ENCODE measurements around the gene DPP4.
A peak's percentile ranks its signal among the peaks of the same experiment; 100 is the strongest.

The DPP4 gene

DNA sequence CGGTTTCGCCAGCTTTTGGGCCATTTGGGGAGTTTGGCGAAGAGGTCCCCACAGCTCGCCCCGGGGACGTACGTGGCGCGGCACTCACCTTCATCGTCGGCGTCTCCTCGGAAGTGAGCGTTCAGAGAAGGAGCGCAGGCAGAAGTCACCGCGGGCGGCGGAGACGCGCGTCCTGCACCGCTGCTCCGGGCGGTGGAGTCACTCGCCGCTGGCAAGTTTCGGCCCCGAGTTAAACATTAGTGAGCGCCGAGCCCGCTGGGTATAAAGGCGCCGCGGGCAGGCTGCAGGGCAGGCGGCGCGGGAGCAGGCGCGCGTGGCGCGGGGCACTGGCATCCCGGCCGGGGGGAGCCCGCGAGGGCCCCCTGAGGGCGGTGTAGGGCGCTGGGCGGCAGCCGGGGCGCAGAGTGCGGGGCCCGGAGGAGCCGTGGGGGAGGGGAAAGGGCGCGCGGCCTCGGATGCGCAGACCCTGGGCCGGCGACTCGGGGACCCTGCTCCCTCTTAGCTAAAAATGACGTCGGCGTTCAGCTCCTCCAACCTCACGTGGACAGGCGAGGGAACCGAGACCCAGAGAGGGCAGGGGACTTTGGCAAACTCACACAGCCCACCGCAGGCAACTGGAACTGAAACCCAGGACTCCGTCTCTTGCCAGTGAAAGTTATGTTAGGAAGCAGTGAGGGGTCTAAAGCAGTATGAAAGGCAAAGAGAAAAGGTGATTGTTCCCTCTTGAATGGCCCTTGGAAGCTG is at the start of gene DPP4:
Gene DPP4, minus strand, starts transcription at position 328 of the 744 bp plus-strand sequence. Its CDS starts 234 bp downstream, at position 94.
- DNase-seq (ENCODE audit: low read depth), result peak; percentile 7

DNA sequence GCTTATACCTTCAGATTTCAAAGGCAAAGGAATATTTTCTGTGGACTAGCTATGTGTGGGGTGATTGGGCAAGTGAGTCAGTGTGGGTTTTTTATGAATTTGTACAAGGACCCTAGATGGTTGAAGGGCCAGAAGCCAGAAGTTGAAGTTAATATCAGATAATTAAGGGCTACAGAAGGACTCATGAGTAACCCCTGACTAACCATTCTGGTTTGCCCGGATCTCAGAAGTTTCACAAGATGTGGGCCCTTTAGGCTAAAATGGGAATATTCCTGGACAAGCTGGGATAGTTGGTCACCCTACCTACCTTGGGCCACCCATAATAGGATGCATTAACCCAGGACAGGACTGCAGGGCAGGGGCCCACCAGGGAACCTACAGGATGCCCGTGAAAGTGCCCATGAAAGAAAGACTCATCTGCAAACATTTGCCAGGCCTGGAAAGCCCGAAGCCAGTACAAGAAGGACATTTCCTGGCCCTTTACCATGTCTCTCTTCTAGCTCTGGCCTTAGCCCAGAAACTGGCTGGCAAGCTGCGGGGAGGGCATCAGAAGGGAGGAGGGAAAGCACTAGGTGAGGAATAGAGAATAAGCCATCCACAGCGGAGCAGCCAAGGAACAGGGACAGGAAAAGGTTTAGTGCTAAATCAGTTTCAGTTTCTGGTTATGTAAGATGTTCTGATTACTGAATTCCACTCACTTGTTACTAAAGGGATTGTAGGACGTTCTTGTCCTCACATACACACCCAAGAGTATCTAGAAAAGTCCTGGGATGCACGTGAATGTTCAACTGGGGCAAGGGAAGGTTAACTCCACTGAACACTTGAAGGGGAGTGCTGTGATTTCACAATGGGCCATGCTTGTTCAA is 44.4 kb upstream of the DPP4 start:
- no peak for DNase-seq (ENCODE audit: low read depth)

DNA sequence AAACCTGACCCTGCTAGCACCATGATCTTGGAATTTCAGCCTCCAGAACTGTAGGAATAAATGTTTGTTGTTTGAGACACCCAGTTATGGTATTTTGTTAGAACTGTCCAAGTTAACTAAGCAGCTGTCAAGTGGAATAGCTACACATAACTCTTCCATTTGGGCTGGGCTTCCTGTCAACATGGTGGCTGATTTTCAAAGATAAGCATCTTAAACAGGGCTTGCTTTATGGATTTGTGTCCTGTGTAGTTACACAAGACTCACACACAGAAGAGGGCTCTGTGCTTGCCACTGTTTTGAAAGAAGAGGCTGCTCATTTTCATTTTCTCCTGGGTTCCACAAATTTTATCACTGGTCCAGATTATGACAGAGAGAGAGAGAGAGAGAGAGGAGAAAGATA is 42.3 kb upstream of the DPP4 start:
- DNase-seq (ENCODE audit: low read depth), result no peak

DNA sequence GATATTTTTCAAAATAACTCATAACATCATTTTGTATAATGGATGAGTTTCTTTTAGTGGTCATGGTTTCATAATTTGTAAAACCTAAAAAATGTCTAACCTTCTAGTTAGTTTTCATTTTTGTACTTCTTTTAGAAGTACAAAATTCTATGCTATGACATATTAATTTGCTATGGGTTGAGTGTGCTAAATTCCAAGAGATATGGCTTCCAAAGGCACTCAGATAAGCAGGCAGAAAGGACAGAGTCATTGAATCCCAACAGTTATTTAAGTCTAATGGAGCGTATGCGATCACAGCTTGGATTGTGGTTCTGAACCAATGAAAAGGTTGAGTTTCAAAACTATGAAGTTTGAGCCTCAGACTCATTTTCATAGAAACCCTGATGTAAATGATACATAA is 41.1 kb upstream of the DPP4 start:
- no peak for DNase-seq (ENCODE audit: low read depth)

DNA sequence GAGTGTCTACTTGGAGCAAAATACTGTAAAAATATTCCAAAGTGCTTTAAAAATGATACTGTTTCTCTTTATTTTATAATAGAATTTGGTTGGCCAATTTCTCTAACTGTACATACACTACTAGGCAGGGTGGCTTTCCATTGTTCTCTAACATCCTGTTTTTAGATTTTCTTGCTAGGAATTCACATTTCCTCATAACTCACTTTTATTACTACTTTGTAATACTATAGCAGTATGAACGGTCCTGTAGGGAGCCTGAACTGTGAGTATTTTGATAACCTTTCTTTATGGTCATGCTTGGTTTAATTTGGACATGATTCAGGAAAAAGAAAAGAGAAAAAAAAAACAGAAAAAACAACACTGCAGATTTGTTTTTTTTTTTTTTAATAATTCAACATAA is 40.3 kb upstream of the DPP4 start:
- no peak for DNase-seq (ENCODE audit: low read depth)

DNA sequence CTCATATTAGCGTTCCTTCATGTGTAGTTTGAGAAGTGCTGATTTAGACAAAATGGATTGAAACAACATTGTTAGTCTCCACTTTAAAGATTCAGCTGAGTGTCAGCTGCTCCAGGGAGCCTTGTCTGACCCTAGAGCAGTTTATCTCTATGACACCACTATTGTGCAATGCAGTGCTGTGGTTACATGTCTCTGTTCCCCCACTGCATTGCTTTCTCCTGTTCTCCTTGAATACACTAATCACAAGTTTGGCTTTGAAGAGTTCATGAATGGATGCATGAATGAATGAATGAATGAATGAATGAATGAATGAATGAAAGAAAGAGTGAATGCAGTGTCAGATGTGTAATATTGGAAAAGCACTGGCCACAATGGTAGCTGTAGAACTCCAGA is 39.8 kb upstream of the DPP4 start:
- no peak for DNase-seq (ENCODE audit: low read depth)

DNA sequence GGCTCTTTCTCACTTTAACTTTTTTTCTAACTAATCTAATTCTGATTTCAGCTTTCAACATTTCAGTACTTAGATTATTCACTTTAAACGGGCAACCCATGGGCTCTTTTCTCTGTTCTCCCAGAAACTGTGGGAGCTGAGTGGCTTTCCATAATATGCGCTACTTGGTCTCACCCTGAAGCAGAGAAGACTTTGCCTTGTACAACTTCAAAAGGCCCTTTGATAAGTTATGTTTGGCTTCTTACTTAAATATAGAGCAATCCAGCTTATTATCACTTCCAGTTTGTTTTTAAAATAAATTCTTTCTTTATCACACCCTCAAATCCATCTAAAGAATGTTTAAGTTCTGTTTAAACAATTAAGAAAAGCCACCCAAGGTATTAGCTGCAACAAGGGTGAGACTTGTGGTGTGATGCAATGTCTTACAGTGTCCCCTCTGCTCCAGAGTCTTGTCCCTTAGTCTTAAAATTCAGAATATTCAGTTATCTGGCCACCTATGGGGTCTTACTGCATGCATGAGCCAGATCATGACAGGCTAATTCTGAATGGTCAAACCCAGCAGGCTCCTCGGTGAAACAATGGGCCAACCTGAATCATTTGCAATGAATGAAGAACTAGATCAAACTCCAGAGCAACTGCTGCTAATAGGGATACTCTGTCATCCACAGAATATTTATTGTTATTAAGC is 39.2 kb upstream of the DPP4 start:
- no peak for DNase-seq (ENCODE audit: low read depth)

DNA sequence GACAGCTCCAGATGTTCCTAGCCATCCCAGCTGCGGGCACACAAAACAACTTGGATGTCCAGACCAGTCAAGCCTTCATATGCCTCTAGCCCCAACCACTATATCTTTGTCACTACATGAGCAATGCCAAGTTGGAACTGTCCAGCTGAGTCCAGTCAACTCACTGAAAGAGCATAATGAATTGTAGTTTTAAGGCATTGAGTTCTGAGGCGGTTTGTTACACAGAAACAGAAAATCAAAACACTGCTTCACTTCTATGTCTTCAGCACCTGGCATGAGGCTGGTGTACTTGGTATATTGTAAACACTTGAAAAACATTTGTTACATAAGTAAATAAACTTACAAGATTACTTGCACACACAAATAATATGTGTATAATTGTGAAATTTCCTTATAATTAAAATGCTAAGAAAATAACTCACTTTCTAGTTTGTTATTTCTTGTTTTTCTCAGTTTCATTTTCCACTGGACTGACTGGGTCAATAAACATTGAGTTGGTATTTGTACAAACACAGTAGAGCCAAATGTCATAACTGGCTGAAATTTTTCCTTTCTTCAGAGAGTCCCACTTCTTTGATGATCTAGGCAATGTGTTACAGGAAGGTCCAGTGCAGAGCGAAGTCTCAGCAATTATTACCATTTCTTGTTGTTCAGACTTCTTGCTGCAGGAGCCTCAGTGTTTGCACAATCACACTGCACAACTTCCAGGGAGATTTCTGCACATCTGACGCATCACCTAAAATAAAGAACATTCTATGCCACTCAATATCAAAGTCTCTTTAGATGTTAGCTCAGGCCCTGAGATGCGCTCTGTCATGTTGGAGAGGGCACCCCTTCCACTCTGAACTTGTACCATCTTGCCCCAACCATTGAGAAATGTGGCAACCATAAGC is 38.2 kb upstream of the DPP4 start:
- DNase-seq (ENCODE audit: low read depth), result no peak

DNA sequence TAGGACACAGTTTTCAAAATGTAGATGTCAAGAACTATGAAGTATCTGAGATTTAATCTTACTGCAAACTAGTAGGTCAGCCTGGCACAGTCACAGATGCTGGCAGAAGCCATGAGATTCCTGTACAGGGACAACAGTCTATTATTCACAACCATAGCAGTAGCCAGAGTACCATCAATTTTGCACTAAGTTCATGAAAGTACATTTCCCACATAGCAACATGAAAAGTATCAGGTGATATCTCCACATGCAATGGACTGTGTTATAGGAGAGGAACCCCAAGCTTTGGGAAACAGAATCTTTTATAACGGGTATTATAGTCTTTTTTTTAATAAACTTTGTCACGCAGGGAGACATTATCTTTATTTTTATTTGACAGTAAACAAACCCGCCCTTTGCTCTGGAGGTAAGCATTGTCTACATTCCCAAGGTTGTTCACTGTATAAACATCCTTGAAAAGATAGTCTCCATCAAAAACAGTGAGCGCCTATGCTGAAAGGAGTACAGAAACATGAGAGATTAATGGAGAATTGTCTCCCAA is 33.4 kb upstream of the DPP4 start:
- DNase-seq (ENCODE audit: low read depth), result no peak

DNA sequence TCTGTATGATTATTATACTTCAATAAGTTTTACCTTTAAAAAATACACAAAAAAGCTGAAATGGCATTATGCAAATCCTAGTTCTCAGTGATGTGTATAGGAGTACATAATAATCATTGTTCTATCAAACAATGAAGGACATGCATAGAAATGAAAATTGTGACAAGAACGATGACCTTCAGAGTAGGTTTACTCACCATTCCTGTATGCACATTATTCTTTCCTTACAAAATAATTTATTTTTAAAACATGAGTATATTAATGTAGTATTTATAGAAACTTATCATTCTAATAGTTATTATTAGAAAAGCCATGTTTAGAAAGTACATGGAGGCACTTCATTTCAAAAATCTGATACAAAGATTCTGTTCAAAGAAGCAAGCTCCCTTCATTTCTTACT is 32.7 kb upstream of the DPP4 start:
- DNase-seq (ENCODE audit: low read depth), result no peak

DNA sequence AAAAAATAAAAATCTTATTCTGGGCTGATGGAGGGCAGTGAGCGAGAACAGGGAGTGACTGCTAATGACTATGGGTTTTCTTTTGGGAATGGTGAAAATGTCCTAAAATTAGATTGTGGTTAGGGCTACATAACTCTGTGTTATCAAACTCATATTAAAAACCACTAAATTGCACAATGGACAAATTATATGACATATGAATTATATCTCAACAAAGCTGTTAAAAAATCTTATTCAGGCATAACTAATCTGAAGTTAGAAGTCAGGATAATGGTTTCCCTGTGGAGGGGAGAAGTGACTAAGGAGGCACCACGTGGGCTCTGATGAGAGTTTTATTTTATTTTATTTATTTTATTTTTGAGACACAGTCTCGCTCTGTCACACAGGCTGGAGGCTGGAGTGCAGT is 32.1 kb upstream of the DPP4 start:
- DNase-seq (ENCODE audit: low read depth), result no peak

DNA sequence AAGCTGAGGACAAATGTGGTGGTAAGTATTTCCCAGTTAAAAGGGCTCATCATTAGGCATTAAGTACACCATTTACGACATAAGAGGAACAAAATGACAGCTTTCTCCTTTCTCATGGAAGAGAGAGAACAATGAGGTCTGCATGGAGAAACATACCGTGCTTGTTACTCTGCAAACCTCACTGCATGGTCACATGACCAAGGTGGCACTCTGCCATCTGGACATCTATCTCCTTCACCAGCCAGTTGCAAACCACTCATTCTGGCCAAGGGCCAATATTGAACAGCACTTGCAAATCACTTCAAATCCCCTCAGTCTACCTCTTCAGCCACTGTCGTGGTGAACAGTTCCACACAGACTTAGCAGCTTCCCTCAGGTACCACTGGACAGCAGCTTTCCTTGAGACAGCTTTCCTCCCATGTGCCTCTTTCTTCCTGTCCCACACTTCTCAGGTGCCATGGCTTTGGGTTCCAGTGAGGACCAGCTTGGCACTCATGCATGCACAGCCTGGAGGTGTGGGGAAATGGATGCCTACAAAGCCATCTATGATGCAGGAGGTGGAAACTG is 29.5 kb upstream of the DPP4 start:
- DNase-seq (ENCODE audit: low read depth), result no peak

DNA sequence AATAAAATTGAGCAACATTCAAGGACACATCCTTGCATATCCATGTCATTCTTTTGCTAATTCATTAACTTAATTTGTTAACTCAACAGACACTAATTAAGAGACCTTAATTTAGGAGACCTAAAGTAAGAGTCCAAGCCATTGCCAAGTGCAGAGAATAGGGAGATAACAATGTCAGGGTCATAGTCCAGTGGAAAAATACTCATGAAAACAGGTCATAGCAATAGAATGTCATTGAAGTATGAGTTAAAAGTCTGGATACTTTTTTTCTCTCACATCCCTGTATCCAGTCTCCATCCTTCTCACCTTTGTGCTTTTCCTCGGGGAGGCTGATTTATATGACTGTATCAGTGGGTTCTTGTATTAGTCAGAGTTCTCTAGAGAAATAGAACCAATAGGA is 26.6 kb upstream of the DPP4 start:
- DNase-seq (ENCODE audit: low read depth), result no peak

DNA sequence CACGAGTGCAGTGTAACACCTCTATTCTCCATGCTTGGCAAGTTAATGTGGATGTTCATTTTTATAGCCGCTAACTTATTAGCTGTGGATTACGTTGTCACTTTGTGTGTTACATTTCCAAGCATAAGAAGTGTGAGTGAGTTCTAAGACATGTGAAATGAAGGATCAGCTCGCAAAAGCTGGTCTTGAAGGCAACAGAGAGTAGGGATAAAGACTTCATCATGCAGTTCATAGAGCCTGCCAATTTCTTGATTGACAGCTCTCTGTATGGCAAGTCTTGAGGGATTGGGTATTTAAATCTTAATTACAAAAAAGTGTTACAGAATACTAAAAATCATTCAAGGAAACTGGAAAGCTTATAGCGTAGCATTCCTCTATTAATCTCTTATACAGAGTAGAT is 25.8 kb upstream of the DPP4 start:
- no peak for DNase-seq (ENCODE audit: low read depth)

DNA sequence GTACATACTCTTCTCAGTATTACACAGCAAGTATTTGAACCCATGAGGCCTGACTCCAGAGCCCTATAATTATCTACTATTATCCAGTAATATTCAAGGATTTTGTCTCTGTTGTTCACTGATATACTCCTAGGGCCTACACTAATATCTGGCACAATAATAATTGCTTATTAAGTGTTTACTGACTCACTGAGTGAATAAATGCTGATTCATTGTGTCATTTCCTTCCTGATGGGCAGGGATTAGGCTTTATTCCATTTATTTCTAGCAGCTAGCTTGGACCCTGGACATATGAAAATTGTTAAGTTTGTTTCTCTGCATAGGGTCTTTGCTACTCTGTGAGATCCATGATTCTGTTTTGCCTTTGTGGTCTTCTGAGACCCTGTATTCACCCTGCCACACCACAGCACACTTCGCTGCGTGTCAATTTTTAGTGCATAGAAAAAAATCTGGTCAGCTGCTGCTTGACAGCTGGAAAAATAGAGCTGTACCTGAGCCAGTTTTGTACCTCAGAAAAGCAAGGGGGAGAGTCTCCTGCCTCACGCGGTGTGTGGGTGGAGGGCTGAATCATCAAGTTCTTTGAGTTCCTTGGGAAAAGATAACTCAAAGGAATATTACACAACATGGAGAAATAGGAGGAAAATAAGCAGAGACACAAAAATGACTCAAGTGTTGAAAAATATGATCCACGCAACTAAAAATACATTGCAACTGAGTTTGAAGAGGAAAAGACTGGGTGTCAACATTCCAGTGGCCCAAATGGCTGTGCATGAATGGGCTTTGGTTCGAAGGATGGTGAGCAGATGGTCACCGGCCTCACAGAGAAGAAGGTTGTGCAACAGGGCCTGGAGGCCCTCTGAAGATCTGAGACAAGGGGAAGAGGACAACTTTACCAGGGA is 18.9 kb upstream of the DPP4 start:
- DNase-seq (ENCODE audit: low read depth), result no peak

DNA sequence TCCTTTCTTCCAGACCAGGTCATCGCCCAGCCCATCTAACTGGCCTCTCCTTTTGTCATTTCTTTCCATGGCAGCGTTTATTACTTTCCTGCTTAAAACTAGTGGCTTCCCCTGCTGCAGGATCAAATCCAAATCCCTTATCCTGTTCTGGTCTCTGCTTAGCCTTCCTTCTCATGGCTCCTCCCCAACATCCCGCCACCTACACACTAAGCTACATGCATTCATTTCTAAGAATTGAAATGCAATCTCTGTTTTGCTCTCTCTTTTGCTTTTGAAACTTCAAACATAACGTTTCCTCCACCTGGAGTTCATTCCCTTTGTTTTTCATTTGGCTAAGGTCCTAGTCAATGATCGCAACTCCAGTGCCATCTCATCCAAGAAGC is 18.0 kb upstream of the DPP4 start:
- no peak for DNase-seq (ENCODE audit: low read depth)

DNA sequence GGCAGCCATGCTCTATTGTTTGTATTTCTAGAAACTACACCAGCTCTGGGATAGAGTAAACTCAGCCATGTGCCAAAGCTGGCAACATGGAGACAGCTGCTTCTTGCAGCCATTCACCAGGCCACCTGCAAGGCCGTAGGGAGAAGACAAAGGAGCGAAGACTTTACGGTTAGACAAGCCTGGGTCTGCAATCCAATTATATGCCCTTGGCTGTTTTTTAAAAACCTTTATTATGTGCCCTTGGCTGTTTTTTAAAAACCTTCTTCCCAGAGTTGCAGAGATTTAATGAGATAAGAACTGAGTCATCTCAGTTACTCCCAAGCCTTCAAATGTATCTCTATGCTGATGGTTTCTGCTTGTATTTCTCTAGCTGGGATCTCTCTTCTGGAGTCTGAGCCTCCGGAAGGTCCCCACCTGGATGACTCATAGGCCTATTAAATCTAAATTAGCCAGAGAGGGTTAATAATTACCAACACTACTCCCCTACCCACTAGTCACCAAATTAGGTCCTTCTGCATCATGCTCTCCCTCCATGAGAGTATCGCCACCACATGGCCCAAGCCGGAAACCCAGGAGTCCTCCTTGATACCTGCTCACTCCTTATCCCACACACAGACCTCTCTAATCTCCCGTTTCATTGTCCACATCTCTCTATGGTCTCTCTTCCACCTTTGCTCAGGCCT is 17.5 kb upstream of the DPP4 start:
- DNase-seq (ENCODE audit: low read depth), result no peak

DNA sequence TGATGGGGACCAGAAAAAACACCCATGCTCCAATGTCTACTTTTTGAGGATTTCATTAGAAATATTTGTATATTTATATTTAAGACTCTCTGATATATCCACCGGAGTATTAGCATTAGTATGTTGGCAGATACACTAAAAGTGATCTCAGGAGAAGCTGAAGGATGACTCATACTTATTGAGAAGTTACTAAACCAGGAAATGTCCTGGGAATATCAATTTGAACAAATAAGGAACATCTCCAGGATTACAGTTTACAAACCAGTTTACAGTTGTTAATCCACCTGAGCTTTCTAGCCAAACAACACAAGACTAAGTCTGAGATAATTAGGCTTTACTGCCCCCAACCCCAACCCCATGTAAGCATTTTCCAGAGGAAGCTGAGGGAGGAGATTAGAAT is 16.1 kb upstream of the DPP4 start:
- no peak for DNase-seq (ENCODE audit: low read depth)

DNA sequence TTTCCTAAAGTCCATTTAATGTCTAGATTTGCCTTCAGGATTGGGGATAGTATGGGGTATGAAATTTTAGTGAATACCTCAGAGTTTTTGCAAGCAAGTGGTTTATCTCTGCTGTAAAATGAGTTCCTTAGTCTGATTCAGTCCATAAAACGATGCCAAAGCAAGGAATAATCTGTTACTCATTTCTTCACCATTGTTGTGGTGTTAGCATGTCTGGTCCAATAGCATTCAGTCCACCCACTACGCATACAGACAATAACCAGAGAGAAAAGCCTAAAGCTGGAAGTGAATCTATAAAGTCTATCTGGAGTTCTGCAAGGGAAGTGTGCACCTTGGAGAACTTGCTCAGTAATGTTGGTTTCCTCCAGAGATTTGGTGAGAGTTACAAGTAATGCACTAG is 12.9 kb upstream of the DPP4 start:
- no peak for DNase-seq (ENCODE audit: low read depth)

All from T-helper 22 cell (primary cell).